GM19193 (cell line): ENCODE data around the gene SPTAN1.

Experiments used
- POLR2A ChIP-seq: IDR thresholded peaks from 4 replicates; pipeline ENCODE4 v1.6.1; 2011; ENCODE audit not compliant: insufficient read depth, insufficient read length; ENCODE audit errors: extremely low read depth

SPTAN1 gene

GRCh38 chr9:128552153-128552743, at the start of gene SPTAN1:
SPTAN1 (plus strand) TSS chr9:128552587; CDS start chr9:128566741, 14,154 bp downstream.
- TF ChIP-seq POLR2A, result peak; percentile 99

GRCh38 chr9:128503870-128504269, 48.5 kb upstream of the SPTAN1 start:
- TF ChIP-seq POLR2A, result no peak

- TF ChIP-seq POLR2A, result peak; percentile 81
Observed at GRCh38 chr9:128504485-128505413, 47.6 kb upstream of the SPTAN1 start, which contains the start of gene GLE1. GLE1 (plus strand) TSS chr9:128504719; CDS start chr9:128504806, 87 bp downstream.

GRCh38 chr9:128505414-128505765, 47.0 kb upstream of the SPTAN1 start:
- no peak for TF ChIP-seq POLR2A

GRCh38 chr9:128512820-128513219, 39.6 kb upstream of the SPTAN1 start:
- no peak for TF ChIP-seq POLR2A

GRCh38 chr9:128521956-128522355, 30.4 kb upstream of the SPTAN1 start:
- no peak for TF ChIP-seq POLR2A

GRCh38 chr9:128523199-128523925, 29.0 kb upstream of the SPTAN1 start:
- no peak for TF ChIP-seq POLR2A

- TF ChIP-seq POLR2A, result no peak
Observed at GRCh38 chr9:128526720-128527119, 25.7 kb upstream of the SPTAN1 start.

- no peak for TF ChIP-seq POLR2A
Observed at GRCh38 chr9:128528445-128529160, 23.8 kb upstream of the SPTAN1 start.

GRCh38 chr9:128529191-128529590, 23.2 kb upstream of the SPTAN1 start:
- TF ChIP-seq POLR2A, result no peak

- no peak for TF ChIP-seq POLR2A
Observed at GRCh38 chr9:128532581-128532980, 19.8 kb upstream of the SPTAN1 start.

GRCh38 chr9:128540634-128541360, 11.6 kb upstream of the SPTAN1 start:
- no peak for TF ChIP-seq POLR2A

GRCh38 chr9:128546504-128546903, 5.9 kb upstream of the SPTAN1 start:
- TF ChIP-seq POLR2A, result no peak

- no peak for TF ChIP-seq POLR2A
Observed at GRCh38 chr9:128548876-128549275, 3.5 kb upstream of the SPTAN1 start.
